PC-3 (cell line): ENCODE data around the gene POLR2H.

Experiments used
- EZH2 ChIP-seq: fragments of 300-600 bp; sonication (generic); IDR thresholded peaks from one replicate; pipeline ENCODE4 v1.6.1; 2017; ENCODE audit warnings: antibody characterized with exemption, mild to moderate bottlenecking, low read length; ENCODE audit not compliant: unreplicated experiment
- TF ChIP-seq, protein P1 (sequence below): fragments of 300-600 bp; sonication (generic); conservative IDR thresholded peaks from 2 replicates; pipeline ENCODE4 v1.5.1; 2017; ENCODE audit warnings: antibody characterized with exemption, low read depth, mild to moderate bottlenecking, low read length

DNA sequence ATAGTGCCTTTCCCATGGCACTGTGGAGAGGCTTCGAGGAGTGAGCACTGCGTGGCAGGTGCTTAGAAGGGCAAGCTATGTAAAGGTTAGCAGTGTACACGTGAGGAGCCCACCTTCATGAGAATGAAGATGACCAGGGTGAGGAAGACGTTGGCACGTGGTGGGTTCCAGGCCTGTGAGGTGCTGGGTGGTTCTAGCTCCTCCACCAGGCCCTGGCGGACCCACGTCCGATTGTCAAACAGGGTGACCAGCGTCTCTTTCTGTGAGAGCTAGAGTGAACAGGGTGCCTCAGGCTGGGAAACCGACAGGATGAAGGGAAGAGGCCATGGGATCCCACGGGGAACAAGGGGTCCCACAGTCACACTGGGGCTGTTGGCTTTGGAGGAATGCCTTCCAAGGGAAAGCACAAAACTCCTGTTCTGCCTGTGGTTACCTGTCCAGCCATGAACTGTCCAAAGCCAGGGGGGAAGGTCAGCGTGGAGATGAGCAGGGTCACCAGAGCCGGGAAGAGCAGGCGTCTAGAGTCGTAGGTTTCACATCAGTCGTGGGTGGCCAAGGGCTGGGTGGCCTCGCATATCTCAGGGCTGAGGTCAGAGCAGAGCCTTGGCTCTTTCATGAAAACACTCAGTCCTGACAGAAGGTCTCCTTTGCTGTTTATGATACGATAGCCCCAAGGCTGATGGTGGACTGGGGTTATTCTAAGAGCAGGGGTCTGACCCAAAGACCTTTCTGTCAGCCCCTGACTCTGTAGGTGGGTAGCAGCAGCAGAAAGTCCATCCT is 6.1 kb upstream of the POLR2H start:
- TF ChIP-seq, protein P1, sequence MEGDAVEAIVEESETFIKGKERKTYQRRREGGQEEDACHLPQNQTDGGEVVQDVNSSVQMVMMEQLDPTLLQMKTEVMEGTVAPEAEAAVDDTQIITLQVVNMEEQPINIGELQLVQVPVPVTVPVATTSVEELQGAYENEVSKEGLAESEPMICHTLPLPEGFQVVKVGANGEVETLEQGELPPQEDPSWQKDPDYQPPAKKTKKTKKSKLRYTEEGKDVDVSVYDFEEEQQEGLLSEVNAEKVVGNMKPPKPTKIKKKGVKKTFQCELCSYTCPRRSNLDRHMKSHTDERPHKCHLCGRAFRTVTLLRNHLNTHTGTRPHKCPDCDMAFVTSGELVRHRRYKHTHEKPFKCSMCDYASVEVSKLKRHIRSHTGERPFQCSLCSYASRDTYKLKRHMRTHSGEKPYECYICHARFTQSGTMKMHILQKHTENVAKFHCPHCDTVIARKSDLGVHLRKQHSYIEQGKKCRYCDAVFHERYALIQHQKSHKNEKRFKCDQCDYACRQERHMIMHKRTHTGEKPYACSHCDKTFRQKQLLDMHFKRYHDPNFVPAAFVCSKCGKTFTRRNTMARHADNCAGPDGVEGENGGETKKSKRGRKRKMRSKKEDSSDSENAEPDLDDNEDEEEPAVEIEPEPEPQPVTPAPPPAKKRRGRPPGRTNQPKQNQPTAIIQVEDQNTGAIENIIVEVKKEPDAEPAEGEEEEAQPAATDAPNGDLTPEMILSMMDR = no peak
- TF ChIP-seq EZH2 = no peak
